ENCODE results near the gene GNB2.
"Not testable (repeated sequence)": the region's sequence is repeated elsewhere in the genome, so short reads cannot be mapped to it uniquely, and the experiment has no call there.

GNB2 gene

DNA sequence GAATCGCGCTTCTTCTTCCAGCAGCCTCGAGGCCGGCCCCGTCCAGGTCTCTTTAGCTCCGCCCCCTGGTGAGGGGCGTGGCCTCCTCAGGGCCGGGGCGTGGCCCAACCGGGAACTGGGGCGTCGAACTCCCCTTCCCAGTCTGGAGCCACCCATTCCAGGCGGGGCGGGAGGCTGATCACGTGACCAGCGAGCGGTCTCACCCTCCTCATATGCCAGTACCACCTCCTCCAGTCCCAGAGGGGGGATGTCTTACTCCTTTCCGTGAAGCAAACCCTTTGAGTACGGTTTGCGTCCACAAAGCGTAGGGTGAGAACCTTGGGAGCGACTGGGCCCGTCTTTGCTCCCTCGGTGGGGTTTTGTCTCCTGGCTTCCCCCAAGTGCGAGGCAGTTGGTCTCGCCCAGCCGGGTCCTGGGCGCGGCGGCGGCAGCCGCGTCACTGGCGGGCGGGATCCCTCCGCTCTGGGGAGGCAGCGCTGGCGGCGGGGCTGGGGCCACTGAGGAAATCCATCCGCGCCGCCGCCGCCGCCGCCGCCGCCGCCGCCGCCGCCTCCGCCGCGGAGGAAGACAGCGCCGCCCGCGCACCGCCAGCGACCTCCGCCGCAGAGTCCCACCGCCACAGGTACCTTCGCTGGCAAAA lies at the start of gene GNB2:
TSS of gene GNB2 (plus strand) at position 439 of the 640 bp plus-strand sequence. CDS start 2,526 bp downstream, outside the sequence.
- peak; percentile 99 for DNase-seq

DNA sequence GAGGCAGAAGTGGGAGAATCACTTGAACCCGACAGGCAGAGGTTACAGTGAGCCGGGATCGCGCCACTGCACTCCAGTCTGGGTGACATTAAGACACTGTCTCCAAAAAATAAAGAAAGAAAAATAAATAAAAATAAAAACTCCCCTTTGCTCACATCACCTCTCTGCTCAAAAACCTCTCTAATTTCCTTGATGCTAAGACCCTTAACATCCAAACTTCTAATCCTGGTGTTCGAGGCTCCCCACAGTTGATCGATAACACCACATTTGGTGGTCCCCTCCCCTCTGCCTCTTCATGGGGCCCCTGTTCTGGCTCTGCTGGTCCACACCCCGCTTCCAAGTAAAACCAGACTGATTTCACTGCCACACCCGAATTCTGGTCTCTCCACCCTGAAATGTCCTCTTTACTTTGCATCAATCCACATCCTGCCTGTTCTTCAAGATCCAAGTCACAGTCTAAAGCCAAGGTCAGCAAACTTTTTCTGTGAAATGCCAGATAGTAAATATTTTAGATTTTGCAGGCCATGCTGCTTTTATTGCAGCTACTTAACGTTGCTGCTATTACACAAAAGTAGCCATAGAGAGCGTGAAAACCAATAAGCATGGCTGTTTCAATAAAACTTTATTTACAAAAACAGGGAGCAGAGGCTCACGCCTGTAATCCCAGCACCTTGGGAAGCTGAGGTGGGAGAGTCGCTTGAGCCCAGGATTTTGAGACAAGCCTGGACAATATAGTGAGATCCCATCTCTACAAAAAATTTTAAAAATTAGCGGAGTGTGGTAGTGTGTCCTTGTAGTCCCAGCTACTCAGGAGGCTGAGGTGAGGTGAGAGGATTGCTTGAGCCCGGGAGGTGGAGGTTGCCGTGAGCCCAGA lies 49.4 kb upstream of the GNB2 start:
- no peak for DNase-seq

DNA sequence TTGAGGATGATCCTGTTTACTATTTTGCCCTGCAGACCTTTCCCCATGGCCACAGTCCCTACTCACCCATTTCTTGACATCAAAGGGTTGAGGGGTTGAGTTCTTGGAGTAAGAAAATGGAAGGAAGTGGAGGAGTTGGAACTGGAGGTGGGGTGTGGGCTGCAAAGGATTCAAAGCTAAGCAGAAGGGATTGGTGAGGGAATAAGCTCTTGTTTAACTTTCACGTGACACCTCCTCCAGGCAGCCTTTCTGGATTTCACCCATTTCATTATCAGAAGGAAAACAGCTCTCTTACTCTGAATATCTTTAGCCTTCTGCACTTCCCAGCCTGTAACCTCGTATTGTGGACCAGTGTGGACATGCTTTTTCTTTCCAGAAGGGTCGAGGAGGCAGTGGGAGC lies 47.5 kb upstream of the GNB2 start:
- no peak for DNase-seq

DNA sequence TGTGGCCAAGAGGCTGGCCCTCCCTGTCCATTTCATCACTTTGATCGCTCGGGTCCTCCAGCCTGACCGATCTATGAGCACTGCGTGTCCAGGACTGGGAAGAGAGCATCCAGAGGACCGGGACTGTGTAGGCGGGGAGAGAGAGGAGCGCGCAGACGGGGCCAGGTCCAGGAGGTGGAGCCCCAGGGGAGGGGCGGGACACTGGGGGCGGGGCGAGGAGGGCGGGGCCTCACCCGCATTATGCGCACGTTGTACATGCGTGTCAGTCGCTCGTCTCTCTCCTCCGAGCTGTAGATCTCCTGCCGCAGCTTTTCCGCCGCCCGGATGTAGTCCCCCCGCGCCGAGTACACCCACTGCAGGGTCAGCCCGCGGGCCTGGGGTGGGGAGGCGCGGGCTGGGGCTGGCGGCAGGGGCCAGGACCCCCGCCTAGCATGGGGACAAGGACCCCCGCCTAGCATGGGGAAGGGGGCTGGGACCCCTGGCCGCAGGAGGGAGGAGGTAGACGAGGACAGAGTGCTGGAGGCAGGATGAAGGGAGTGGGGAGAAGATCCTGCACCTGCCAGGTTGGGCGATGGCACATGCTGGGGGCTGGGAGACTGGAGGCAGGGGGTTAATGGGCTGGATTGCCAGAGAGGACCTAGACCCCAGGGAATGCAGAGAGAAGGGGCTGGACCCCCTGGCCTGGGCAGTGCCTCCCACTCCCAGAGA lies 46.9 kb upstream of the GNB2 start:
- peak; percentile 80 for DNase-seq

DNA sequence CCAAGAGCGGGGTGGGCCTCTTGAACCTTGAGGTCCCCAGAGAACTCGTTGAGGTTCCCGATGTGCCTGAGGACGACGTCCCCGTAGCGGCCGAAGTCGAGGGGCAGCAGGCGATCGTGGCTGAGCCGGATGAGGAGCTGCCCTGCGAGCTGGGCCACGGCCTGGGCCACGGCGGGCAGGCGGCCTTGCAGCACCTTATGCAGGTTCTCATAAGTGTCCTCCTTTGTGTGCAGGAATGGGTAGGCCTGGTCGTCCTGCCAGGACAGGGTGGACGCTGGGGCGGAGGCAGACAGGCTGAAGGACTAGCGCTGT lies 46.3 kb upstream of the GNB2 start:
- no peak for DNase-seq

DNA sequence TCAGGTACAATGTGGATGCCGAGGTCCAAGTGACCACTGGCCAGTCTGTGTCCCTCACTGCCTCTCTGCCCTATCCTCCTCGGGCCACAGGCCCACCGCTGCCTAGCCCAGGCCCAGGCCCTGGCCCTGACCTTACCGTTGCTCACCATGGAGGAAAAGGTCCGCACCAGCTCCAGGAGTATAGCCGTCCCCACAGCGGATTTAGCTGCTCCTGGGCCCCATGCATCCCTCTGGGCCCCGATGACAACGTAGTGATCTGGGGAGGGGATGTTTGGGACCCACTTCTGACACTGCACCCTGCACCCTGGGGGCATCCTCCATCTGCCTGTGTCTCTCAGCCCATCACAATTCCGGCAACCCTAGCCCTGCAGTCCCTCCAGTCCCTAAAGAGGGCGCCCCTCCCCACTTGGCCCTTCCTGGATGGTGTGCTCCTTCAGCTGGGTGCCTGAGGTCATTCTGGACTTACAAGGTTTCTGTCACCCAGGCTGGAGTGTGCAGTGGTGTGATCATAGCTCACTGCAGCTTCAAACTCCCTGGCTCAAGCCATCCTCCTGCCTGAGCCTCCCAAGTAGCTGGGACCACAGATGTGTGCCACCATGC lies 44.3 kb upstream of the GNB2 start:
- no peak for DNase-seq

DNA sequence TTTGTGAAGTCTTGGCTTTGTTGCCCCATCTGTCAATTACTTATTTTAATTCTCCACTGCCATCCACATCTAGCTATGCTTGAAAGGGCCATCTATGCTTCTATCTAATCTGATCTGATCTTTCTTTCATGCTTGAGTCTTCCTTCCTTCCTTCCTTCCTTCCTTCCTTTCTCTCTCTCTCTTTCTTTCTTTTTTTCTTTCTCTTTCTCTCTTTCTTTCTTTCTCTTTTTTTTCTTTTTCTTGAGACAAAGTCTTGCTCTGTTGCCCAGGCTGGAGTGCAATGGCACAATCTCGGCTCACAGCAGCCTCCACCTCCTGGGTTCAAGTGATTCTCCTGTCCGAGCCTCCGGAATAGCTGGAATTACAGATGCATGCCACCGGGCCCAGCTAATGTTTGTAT lies 43.5 kb upstream of the GNB2 start:
- DNase-seq = no peak

DNA sequence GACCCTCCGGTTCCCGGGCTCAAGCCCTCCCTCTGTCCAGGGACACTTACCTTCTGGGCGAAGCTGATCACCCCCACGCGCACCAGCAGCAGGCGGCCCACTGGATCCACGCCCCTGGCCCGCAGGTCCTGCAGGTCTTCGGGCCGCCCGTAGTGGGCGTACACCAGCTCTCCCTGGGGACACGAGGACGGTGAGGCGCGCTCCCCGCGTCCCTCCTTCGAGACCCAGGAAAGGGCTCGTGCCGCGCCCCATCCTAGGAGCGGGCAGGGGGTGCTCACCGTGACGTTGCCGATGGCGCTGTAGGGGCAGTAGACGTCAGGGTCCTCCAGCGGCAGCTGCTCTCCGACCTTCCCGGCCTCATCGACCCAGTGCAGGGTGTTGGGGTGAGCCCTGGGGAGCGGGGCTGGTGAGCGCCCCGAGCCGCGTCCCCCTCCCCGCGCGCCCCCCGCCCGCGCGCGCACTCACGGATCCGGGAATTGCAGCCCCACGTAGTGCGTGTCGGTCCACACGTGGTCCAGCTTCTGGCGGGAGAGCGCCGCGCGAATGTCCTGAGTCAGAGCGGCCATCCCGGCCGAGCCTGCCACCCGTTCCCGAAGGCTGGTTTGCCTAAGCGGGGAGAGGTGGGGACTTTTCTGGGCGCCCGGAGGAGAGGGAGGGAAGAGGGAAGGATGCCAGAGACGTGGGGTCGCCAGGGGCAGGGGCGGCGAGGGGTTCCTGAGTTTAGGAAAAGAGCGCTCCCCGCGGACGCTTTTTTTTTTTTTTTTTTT lies 40.4 kb upstream of the GNB2 start:
- DNase-seq = peak; percentile 59

DNA sequence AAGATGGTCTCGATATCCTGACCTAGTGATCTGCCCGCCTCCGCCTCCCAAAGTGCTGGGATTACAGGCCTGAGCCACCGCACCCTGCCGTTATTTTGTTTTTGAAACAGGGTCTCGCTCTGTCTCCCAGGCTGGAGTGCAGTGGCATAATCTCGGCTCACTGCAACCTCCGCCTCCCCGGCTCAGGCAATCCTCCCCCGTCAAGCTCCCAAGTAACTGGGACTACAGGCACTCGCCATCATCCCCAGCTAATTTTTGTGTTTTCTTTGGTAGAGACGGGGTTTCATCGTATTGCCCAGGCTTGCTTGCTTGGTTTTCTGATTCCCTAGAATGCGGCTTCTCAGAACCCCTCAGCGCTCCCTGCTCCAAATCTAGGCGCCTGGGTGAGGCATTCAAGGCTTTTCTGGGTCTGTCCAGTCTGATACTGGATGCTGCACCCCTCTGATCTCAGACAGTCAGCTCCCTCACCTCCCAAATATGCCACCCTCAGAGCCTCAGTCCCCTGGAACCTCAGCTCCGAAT lies 33.5 kb upstream of the GNB2 start:
- no peak for DNase-seq

DNA sequence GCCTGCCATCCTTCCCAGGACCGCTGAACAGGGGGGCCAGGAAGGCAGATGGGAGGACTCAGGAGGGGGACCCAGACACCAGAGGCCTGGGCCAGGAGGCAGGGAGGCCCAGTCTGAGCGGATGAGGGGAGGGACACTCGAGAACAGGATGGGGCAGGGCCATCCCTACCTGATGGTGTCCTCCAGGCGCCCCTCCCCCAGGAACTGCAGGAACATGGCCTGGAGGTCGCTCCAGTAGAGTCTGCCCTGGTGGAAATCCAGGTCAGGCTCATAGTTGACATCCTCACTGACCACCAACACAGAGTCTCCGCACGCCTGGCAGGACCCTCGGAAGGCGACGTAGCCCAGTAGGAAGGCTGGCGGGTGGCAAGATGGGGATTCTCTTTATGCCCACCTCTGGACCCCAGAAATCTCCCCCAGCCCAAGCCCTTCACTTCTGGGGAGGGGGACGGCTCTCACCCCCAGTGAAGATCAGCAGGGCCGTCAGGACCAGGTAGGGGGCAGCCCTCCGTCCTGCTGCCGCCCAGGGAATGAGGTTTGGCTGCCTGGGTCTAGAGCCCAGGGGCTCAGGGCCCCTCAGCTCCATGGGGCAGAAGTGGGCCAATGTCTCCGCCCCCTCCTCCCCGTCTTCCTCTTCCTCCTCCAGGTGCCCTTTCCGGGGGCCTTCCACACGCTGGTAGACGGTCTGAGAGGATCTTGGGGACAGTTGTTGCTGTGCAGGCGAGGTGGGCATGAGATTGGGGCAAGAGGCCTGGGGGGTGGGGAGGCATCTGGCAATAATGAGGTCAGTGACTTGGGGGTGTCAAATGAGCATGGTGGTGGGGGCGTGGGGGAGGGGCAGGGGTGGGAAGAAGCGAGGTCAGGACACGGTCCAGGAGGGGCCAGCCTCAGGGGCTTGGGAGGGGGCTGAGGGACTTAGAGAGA lies 32.8 kb upstream of the GNB2 start:
- DNase-seq = no peak

DNA sequence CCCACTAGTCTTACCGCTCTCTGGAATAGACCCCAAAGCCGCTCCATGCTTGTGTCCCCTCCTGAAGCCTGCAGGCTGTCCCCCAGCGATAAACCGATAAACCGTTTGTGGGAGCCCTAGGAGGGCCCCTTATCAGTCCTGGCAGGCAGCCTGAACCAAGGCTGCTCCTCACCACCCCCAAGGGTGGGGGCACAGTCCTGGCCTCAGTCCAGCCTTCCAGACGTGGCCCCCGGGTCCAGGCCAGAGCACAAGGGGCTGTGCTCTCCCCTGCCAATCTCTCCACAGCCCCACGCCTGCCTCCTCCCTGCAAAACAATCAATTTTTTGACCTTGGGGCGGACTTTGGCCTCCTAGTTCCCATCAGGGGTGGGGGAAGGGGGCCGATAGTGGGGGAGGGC lies 32.1 kb upstream of the GNB2 start, which contains the start of gene TFR2:
TSS of gene TFR2 (minus strand) at position 90 of the 397 bp plus-strand sequence. CDS start at position 47, 43 bp downstream.
- no peak for DNase-seq

DNA sequence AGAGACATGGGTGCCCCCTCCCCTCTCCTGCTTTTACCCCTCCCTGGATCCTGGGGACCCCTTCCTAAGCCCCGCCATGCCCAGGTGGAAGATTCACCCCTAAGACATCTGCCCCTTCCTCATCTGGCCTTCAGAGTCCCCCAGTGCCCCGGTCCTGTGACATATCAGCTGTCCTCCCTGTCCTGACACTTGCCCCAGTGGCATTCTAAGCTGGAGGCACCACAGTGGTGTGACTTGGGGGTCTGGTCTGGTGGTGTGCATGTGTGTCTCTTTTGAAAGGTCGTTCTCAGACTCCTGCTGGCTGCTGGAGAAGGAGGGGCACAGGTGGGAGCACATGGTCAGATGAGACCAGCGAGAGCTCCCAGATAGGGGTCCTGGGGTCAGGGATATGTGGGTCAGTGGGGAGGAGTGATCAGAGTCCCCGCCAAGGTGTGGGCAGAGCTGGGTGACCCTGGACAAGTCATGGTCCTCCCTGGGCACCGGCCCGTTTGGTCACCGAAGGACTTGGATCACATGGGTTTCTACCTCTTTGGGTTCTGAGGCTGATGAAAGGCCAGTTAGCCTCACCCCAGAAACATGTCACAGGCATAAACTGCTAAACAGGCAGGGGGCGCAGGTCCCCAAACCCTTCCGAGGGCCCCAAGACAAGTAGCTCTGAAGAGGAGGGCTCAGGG lies 31.5 kb upstream of the GNB2 start:
- DNase-seq = no peak

DNA sequence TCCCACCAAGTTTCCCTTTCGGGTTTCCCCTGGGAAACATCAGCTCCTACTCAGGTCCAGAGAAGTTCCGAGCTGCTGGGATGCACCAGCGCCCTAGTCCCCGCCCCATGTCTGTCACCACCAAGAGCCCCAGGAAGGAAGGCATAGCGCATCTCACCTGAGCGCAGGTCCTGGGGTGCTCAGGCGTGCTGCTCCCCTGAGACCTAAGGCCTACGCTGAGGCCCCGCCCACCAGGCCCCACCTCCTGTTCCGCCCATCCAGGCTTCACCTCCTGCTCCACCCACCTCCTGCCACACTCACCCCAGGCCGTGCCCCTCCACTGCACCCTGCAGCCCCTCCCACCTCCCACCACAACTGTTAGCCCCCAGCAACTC lies 31.0 kb upstream of the GNB2 start:
- DNase-seq = peak; percentile 39

DNA sequence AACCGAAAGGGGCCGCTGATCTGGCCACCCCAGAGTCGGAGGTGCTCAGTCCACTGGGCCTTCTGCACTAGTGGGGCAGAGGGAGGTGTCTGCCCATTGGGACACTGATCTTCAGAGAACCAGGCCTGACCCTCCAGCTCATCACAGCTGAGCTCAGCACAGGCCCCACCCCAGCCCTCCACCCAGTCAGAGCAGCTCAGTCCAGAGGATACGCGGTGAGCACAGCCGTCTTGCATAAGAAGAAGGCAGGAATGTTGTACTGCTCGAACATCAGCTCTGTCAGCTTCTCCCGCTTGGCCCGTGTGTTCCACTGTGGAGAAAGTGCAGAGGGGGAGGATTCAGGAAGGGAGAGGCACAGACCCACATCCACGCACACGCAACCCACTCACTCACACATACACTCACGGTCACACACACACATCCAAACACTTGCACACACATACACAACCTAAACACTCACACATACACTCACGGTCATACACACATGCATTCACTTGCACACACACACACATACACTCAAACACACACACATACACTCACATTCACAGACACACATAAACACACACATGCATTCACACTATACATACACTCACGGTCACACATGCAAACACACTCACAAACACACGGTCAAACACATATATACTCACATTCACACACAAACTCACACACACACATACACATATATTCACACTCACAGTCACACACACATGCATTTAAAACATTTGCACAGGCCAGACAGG lies 23.5 kb upstream of the GNB2 start:
- DNase-seq = no peak

DNA sequence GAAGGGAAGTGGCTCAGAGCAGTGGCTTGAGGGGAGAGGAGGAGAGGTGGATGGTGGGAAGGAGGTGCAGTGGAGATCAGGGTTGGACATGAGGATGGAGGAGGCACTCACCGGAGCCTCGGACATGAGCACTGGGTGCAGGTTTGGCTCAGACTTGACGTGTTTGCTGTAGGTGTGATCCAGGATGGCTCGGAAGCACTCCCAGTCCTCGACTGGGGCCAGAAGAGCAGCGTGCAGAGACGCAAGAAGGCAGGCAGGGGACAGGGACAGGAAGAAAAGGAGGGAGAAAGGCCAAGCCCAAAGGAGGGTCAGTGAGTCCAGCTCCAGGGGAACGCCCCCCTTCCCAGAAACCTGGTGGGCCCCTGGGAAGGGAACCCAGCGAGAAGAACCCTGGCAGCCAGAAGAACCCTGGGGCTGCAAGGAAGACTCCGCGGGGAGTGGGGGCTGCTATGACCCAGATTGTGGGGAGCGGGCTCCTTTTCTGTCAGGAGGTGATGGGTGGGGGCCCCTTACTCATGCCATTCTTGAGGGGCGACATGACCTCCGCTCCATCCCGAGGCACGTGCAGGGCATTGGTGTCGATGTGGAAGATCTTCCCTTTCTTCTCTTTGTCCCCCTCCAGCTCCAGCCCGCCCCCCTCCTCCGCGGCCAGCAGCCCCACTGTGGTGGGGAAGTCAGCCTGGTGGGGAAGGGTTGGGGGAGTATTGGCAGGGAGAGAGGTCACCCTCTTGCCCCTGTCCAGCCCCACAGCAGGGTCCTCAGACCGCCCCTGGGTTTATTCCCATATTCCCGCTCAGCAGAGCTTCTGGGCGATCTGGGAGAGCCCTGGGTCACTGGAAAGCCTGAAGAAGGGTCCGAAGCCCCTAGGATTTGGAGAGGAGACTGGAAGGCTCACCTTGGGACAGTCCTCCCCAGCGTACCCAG lies 18.4 kb upstream of the GNB2 start:
- DNase-seq = no peak

DNA sequence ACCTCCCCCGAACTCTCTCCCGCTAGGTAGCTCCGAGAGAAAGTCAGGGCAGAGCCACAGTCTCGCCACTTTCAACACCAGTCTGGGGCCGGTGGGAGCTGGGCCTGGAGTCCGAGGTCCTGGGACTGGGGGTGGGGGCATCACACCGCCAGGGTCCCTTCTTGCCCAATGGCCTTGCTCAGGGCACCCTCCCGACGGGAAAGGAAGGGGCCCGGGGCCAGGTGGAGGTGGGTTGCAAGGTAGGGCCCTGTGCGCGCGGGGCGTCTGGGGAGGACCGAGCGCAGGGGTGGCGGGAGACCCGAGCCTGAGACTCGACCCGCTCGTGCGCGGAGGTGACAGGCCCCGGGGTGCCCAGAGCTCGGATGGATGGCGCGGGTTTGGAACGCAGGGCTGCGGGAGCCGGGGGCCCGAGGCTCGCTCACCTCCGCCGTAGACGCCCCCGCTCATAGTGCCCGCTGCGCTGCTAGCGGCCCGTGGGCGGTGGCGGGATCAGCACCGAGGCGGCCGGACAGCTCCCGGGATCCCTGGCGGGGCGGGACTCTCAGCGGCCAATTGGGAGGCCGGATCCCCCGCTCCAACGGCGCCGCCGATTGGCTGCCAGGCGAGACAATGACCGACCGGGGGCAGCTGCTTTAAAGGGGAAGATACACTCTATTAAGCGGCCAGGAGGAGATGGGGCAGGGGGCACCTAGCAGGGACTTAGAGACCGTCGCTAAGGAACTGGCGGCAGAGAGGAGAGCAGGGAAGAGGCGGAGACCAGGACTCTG lies 17.4 kb upstream of the GNB2 start, which contains the start of gene ACTL6B:
TSS of gene ACTL6B (minus strand) at position 541 of the 767 bp plus-strand sequence. CDS start at position 447, 94 bp downstream.
- DNase-seq = peak; percentile 86

DNA sequence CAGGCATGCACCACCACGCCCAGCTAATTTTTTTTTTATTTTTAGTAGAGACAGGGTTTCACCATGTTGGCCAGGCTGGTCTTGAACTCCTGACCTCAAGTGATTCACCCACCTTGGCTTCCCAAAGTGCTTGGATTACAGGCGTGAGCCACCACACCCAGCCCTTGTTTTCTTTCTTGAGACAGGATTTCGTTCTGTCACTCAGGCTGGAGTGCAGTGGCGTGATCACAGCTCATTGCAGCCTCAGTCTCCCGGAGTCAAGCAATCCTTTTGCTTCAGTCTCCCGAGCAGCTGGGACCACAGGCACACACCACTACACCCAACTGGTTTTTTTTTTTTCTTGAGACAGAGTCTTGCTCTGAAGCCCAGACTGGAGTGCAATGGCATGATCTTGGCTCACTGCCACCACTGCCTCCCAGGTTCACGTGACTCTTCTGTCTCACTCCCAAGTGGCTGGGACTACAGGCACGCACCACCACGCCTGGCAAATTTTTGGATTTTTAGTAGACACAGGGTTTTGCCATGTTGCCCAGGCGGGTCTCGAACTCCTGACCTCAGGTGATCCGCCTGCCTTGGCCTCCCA lies 11.3 kb upstream of the GNB2 start:
- DNase-seq = not testable (repeated sequence)

Measured in NCI-H345 (cell line).